GM21723 (cell line): ENCODE data around the gene SLC12A2.

Source experiments
- ATAC-seq: cut with Tn5 transposase; IDR thresholded peaks from one replicate; pipeline ENCODE4 v1.9.1; 2021; ENCODE audit warnings: mild to moderate bottlenecking, moderate library complexity; ENCODE audit not compliant: unreplicated experiment

The SLC12A2 gene

DNA sequence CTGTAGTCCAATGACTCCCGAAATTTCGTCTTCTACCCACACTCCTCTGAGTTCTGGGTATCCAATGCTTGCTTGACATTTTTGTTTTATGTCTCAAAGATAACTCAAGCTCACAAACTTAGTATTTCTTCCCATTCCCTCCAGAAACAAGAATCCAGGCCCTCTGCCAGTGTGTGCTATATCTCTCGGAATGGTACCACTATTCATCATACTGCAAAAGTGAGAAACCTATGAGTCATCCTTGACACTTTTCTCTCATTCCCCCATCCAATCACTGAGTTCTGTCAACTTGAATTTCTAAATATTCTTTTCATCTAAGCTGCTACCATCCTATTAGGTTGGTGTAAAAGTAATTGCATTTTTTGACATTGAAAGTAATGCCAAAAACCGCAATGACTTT, 9.8 kb downstream of the SLC12A2 start:
- no peak for ATAC-seq

DNA sequence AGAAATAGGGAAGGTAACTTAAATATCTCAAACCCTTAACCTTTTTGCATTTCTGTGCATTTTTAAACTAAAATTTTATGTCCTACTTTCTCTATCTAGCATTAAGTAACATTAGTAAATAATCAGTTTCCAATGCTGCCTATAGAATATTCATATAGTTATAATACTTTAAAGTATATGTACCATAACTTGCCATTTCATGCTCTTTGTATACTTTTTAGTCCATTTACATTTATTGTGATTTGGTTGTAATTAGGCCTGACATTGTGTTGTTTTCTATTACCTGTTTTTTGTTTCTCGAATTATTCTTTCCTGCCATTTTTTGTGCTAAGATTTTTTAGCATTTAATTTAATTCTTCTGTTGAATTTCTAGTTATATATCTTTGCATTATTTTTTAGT, 13.7 kb downstream of the SLC12A2 start:
- ATAC-seq = no peak

DNA sequence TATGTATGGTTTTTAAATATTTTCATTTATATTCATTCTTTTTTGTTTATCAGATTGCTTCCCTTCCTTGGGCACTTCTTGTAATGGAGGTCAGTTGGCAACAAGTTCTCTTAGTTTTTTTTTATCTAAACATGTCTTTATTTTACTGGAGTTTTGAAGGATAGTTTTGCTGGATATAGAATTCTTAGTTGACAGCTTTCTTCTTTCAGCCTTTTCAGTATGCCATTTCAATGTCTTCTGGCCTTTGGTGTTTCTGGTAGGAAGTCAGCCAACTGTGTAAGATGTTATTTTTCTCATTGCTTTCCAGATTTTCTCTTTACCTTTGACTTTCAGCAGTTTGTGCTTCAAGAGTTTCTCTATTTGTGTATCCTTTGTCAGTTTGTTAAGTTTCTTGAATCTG, 14.2 kb downstream of the SLC12A2 start:
- ATAC-seq = no peak

- no peak for ATAC-seq
Observed at GRCh38 chr5:128099944-128100343, 16.4 kb downstream of the SLC12A2 start.

DNA sequence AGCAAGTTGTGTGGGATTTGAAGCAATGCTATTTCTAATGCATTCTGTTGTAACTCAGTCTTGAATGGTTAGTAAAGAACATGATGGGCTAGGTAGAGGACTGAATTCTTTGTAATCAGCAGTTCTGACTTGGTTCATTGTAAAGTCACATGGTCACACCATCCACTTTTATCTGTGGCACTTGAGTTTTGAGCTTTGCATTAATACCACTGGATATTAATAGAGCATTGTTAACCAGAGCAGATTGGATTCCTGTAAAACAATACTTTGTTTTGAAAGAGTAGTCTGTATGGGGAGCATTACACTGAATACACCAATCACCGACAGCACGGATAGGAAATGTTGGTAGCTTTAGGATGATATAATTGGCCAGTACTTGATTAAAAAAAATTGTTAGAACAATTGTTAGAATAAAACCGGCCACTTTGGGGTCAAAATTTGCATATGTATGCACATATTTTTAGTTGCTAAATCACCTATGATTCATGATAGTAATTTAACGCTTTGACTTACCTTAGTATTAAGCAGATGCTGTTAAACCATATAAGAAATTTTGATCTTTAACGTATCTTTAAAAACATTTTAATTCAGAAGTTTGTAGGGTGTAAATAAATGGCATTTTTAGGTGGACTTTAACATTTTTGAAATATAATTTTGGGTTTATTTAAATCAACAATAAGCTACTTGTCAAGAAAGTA, 17.4 kb downstream of the SLC12A2 start:
- ATAC-seq = no peak

GRCh38 chr5:128101676-128102075, 18.1 kb downstream of the SLC12A2 start:
- ATAC-seq = no peak

DNA sequence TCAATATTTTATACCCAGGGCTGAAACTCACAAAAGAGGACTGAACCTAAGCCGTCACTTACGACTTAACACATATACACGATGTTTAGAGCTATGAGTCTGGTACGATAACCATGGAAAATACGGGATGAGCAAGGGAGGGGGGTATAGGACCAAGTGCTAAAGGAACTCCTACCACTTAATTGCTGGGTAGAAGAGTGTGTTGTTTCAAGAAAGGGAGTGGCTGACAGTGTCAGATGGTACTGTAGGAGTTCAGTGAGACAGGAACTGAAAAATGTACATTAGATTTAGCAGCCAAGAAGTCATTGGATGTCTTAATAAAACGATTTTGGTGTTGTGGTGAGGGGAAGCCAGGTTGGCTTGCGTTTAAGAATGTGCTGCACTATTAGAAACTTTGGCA, 21.6 kb downstream of the SLC12A2 start:
- ATAC-seq = no peak

DNA sequence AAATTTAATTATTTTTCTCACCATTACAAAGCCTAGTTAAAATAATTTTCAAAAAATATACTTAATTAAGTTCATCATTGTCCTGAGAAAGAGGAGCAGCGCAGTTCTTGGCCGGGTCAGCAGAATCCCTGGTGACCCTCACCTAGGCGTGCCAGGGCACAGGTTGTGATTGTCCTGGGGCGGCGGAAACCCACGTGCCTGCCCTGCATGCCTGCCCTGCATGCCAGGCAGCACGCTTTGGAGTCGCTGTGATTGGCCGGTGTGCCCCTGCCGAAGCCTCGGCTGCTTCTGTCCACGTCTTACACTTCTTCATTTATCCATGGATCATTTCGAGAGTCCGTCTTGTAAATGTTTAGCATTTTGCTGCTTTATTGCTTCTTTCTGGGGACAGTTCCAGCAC, 25.6 kb downstream of the SLC12A2 start:
- no peak for ATAC-seq

DNA sequence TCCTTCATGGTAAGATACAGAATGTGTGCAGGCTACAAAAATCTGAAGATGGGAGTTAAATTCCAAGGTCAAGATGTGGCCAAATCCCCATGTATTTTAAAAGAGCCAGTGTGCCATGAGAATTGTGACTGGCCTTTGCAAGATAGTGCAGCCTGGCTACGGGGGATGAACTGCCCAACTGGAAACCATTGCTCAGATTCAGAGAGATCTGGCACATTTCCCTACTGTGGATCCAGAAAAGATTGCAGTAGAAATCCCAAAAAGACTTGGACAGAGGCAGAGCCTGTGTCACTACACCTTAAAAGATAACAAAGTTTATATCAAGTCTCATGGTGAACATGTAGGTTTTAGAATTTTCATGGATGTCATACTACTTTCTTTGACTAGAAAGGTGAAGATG, 26.2 kb downstream of the SLC12A2 start:
- ATAC-seq = no peak

GRCh38 chr5:128111818-128112448, 28.4 kb downstream of the SLC12A2 start:
- ATAC-seq = no peak

GRCh38 chr5:128116445-128116844, 32.9 kb downstream of the SLC12A2 start:
- ATAC-seq = no peak

- no peak for ATAC-seq
Observed at GRCh38 chr5:128118214-128118613, 34.6 kb downstream of the SLC12A2 start.

DNA sequence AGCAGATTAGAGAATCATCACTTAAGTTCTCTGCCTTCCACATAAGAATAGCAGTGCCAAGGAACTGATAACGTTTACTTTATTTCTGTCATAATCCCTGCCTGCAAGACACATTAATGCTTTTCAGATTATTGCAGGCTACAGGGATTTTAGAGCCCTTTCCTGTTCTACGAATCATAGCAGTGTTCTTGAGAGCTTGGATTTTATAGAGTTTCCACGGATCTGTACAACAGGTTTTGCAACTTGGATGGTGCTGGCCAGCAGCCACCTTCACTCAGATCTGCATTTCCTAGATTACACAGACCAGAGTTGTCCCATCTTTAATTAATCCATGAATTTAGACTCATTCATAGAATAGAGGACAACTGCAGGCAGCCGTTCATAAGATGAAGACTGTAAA, 38.1 kb downstream of the SLC12A2 start:
- ATAC-seq = no peak

GRCh38 chr5:128123936-128124335, 40.4 kb downstream of the SLC12A2 start:
- ATAC-seq = no peak

DNA sequence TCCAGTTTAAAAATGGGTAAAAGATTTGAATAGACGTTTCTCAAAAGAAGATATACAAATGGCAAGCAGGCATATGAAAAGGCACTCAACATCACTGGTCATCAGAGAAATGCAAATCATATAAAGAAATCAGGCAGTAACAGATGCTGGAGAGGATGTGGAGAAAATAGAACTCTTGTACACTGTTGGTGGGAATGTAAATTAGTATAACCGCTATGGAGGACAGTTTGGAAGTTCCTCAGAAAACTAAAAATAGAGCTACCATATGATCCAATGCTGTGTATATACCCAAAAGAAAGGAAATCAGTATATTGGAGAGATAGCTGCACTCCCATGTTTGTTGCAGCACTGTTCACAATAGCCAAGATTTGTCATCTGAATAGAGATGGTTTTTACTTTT, 42.7 kb downstream of the SLC12A2 start:
- ATAC-seq = no peak

GRCh38 chr5:128132499-128132898, 48.9 kb downstream of the SLC12A2 start:
- no peak for ATAC-seq

DNA sequence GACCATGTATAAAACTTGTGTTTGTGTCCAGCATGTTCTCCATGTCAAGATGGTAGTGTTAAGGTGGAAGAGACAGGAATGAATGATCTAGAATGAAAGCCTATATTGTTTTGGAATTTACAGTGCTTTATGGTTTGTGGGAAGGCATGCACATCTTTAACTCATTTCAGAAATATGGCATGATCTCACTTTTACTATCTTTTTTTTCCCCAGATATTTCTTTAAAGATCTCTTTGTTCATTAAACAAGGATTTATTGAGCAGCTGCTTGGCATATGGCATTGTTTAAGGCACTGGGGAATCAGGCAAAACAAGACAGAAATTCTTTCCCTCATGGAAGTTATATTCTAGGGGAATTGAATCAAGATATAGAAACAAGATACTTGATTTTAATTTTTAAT, 51.7 kb downstream of the SLC12A2 start:
- no peak for ATAC-seq

GRCh38 chr5:128143911-128144310, 60.3 kb downstream of the SLC12A2 start:
- no peak for ATAC-seq

GRCh38 chr5:128144491-128144890, 60.9 kb downstream of the SLC12A2 start:
- no peak for ATAC-seq

DNA sequence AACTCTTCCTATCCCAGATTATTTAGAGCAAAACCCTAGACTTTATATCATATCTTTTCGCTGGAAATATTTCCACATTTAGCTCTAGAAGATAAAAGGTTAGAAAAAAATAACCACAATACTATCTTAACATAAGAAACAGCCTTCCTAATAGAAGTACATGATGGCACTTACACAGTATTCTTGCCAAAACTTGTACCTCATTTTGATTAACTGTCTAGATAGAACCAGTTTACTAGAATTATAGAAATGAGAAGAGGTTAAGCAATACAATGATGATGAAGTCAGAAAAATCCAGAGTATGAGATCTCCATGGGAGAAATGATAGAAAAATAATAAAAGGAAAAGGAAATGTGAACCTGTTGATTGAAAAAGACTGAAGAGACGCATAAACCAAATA, 63.1 kb downstream of the SLC12A2 start:
- no peak for ATAC-seq

DNA sequence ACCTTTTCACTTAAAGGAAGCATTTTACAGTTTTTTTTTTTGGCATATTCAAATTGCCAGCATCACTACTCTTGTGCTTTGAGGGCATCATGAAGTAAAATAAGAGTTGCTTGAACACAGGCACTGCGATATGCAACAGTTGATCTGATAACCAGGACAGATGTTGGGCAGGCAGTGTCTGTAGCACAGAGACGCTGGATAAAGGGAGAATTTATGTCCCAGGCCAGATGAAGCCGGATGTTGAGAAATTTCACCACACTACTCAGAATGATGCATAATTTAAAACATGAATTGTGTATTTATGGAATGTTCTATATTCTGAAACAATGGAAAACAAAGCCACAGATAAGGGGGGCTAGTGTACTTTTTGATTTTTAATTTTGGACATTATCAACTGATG, 71.4 kb downstream of the SLC12A2 start:
- no peak for ATAC-seq

- ATAC-seq = no peak
Observed at GRCh38 chr5:128155776-128156175, 72.2 kb downstream of the SLC12A2 start.

GRCh38 chr5:128156521-128156920, 73.0 kb downstream of the SLC12A2 start:
- no peak for ATAC-seq
